ENCODE data around the gene GPHN. TPM values are rescaled to one million over a fixed set of nuclear protein-coding genes. Genes with fewer than 3 reads are reported as not detected.
"Not testable (repeated sequence)": the region's sequence is repeated elsewhere in the genome, so short reads cannot be mapped to it uniquely, and the experiment has no call there.

Gene GPHN
- total RNA-seq, 1 donor = 8.3 TPM

DNA sequence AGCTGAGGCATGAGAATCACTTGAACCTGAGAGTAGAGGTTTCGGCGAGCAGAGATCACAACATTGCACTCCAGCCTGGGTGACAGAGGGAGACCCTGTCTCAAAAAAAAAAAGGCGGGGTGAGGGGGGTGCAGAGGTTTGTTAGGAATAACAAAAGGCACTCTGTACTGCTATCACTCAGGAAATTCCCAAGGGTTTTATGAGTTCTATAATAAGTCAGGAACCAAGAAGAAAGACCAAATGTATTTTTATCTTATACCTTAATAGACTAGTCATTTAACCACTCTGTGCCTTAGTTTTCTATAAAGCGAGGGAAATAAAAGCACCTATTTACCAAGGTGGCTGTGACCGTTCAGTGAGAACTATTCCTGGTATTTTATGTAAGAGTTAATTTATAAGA, 319.2 kb downstream of the GPHN start:
- Histone ChIP-seq H3K27ac (ENCODE audit: low read depth, low read length) (no peak overlapping the region), H3K27me3 (ENCODE audit: insufficient read depth, low read length) (no peaks in the 10 kb centered on the region), H3K4me1 (ENCODE audit: insufficient read depth, low read length) (no peaks in the 10 kb centered on the region), H2AFZ (ENCODE audit: low read length) (no peak overlapping the region), H3K9me3 (ENCODE audit: low read depth, low read length) (no peaks in the 10 kb centered on the region), H3K4me3 (ENCODE audit: insufficient read depth, low read length) (no peak overlapping the region), H3K79me2 (ENCODE audit: insufficient read depth, low read length) (no peaks in the 10 kb centered on the region), H3K4me2 (ENCODE audit: insufficient read depth, low read length) (no peak overlapping the region), H4K20me1 (ENCODE audit: insufficient read depth, low read length) (no peaks in the 10 kb centered on the region), H3K36me3 (ENCODE audit: insufficient read depth, low read length) (no peaks in the 10 kb centered on the region)
- no peak for DNase-seq (ENCODE audit: insufficient read length, low spot score, missing footprints)
- no peak for TF ChIP-seq CTCF (IDR thresholded peaks at IDR 0.05; ENCODE audit: extremely low read depth, low read depth, low read length)

- Histone ChIP-seq H3K27me3 (ENCODE audit: insufficient read depth, low read length) (no peaks in the 10 kb centered on the region), H3K9me3 (ENCODE audit: low read depth, low read length) (no peaks in the 10 kb centered on the region), H4K20me1 (ENCODE audit: insufficient read depth, low read length) (no peaks in the 10 kb centered on the region), H3K36me3 (ENCODE audit: insufficient read depth, low read length) (no peaks in the 10 kb centered on the region), H3K27ac (ENCODE audit: low read depth, low read length) (no peak overlapping the region), H3K4me3 (ENCODE audit: insufficient read depth, low read length) (no peak overlapping the region), H3K4me2 (ENCODE audit: insufficient read depth, low read length) (no peak overlapping the region), H2AFZ (ENCODE audit: low read length) (no peak overlapping the region), H3K79me2 (ENCODE audit: insufficient read depth, low read length) (no peaks in the 10 kb centered on the region), H3K4me1 (ENCODE audit: insufficient read depth, low read length) (no peaks in the 10 kb centered on the region)
- no peak for DNase-seq (ENCODE audit: insufficient read length, low spot score, missing footprints)
- TF ChIP-seq CTCF (IDR thresholded peaks at IDR 0.05; ENCODE audit: extremely low read depth, low read depth, low read length) = no peak
These were observed 323.2 kb downstream of the GPHN start for GRCh38 chr14:66831173-66831572.

GRCh38 chr14:66833816-66834215, 325.9 kb downstream of the GPHN start:
- TF ChIP-seq CTCF (IDR thresholded peaks at IDR 0.05; ENCODE audit: extremely low read depth, low read depth, low read length) = no peak
- Histone ChIP-seq H3K79me2 (ENCODE audit: insufficient read depth, low read length) (no peaks in the 10 kb centered on the region), H4K20me1 (ENCODE audit: insufficient read depth, low read length) (no peaks in the 10 kb centered on the region), H3K27me3 (ENCODE audit: insufficient read depth, low read length) (no peaks in the 10 kb centered on the region), H3K36me3 (ENCODE audit: insufficient read depth, low read length) (no peaks in the 10 kb centered on the region), H3K27ac (ENCODE audit: low read depth, low read length) (no peak overlapping the region), H2AFZ (ENCODE audit: low read length) (no peak overlapping the region), H3K4me2 (ENCODE audit: insufficient read depth, low read length) (no peak overlapping the region), H3K9me3 (ENCODE audit: low read depth, low read length) (no peaks in the 10 kb centered on the region), H3K4me1 (ENCODE audit: insufficient read depth, low read length) (no peaks in the 10 kb centered on the region), H3K4me3 (ENCODE audit: insufficient read depth, low read length) (no peak overlapping the region)
- no peak for DNase-seq (ENCODE audit: insufficient read length, low spot score, missing footprints)

GRCh38 chr14:66837436-66837835, 329.5 kb downstream of the GPHN start:
- H3K4me3 ChIP-seq (ENCODE audit: insufficient read depth, low read length); H3K27ac ChIP-seq (ENCODE audit: low read depth, low read length); H3K79me2 ChIP-seq (ENCODE audit: insufficient read depth, low read length); H3K36me3 ChIP-seq (ENCODE audit: insufficient read depth, low read length); H2AFZ ChIP-seq (ENCODE audit: low read length); H3K9me3 ChIP-seq (ENCODE audit: low read depth, low read length); DNase-seq (ENCODE audit: insufficient read length, low spot score, missing footprints); H3K27me3 ChIP-seq (ENCODE audit: insufficient read depth, low read length); H3K4me1 ChIP-seq (ENCODE audit: insufficient read depth, low read length); H3K4me2 ChIP-seq (ENCODE audit: insufficient read depth, low read length); H4K20me1 ChIP-seq (ENCODE audit: insufficient read depth, low read length): not testable (repeated sequence)
